TTC549 (cell line): ENCODE measurements around the gene FGL2.
"Not testable (repeated sequence)": the region's sequence is repeated elsewhere in the genome, so short reads cannot be mapped to it uniquely, and the experiment has no call there.

Experiments
- FAIRE-seq: peaks from 2 replicates; lab custom pipeline; 2012; peaks lifted over from hg19 to GRCh38; lab: Jason Lieb, UNC

FGL2 gene, protein sequence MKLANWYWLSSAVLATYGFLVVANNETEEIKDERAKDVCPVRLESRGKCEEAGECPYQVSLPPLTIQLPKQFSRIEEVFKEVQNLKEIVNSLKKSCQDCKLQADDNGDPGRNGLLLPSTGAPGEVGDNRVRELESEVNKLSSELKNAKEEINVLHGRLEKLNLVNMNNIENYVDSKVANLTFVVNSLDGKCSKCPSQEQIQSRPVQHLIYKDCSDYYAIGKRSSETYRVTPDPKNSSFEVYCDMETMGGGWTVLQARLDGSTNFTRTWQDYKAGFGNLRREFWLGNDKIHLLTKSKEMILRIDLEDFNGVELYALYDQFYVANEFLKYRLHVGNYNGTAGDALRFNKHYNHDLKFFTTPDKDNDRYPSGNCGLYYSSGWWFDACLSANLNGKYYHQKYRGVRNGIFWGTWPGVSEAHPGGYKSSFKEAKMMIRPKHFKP

DNA sequence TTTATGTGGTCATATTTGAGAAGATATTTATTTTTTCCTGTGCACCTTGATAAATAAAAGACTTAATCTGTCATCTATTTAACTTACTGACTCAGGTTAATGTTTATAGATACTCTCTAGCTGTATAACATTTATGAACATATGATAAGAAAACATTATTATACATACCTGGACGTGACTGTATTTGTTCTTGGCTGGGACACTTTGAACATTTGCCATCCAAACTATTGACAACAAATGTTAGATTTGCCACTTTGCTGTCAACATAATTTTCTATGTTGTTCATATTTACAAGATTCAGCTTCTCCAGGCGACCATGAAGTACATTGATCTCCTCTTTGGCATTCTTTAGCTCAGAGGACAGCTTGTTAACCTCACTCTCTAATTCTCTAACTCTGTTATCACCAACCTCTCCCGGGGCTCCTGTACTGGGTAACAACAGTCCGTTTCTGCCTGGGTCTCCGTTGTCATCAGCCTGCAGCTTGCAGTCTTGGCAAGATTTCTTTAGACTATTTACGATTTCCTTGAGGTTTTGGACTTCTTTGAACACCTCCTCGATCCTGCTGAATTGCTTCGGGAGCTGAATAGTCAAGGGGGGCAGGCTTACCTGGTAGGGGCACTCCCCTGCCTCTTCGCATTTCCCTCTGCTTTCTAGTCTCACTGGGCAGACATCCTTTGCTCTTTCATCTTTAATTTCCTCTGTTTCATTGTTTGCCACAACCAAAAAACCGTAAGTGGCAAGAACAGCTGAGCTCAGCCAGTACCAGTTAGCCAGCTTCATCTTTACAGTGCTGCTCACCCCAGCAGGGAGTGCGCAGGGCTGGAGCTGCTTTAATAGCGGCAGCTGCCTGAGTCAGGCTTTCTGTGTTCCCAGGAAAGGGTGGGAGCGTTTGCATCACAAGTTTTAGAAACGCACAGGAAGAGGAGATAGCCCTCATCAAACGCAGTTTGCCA lies at the start of gene FGL2:
Gene FGL2 (minus strand): TSS at position 807 of the 954 bp plus-strand sequence. CDS start 26 bp downstream, at position 781.
- no peak for FAIRE-seq

DNA sequence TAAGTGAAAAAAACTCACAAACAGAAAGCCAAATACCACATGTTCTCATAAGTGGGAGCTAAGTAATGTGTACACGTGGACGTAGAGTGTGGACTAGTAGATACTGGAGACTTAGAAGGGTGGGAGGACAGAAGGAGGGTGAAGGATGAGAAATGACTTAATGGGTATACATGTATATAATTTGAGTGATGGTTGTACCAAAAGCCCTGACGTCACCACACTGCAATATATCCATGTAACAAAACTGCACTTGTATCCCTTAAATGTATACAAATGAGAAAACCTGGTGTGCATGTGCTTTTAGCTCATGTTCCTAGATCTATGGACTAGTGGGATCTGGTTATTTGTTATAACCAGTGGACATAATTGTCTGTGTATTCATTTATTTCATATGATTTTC lies 48.5 kb upstream of the FGL2 start:
- FAIRE-seq = no peak

DNA sequence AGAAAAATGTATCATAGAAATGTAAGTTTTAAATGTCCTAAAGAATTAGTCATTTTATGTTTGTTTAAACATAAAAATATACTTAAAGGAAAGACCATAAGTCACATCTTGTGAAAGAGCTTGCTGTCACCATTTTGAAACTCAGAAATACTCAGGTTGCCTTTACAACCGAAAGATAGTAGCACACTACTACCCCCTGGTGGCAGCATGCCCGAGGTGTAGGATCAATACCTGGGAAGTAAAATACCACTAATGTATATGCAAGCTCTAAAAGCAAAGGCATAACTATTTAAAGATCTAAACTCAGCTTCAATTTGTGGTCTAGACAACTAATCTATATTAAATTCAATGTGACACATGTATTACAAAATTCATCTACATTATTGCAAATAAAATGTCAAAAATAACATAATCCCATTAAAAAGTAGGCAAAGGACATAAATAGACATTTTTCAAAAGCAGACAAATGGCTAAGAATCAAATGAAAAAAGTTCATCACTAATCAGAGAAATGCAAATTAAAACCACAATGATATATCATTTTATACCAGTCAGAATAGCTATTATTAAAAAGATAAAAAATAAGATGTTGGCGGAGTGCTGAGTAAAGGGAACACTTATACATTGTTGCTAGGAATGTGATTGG lies 47.7 kb upstream of the FGL2 start:
- FAIRE-seq = peak; percentile 84

DNA sequence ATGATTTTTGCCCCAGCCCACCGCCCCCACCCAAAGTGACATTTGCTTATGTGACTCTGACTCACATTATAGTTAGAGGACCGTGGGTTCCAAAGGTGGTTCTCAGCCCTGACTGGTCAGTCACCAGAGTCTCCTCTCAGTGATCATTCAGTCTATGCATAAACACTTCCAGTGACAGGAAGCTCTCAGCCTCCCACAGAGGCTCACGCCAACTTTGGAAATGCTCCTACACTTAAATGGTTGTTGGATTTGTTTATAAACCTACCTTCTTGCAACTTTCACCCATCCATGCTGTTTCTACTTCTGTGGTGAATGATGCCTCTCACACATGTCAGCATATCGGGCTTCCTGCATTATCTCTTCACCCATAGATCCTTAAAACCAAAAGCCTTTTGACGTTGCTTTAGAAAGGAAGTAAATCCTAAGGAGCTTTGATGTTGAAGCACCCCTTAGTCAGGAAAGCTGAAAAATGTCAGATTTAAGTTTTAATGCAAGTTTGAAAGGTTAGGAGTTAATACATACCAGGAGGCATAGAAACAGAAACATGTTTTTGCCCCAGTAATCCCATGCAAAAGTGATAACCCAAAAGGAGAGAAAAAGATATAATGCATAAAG lies 46.5 kb upstream of the FGL2 start:
- no peak for FAIRE-seq

DNA sequence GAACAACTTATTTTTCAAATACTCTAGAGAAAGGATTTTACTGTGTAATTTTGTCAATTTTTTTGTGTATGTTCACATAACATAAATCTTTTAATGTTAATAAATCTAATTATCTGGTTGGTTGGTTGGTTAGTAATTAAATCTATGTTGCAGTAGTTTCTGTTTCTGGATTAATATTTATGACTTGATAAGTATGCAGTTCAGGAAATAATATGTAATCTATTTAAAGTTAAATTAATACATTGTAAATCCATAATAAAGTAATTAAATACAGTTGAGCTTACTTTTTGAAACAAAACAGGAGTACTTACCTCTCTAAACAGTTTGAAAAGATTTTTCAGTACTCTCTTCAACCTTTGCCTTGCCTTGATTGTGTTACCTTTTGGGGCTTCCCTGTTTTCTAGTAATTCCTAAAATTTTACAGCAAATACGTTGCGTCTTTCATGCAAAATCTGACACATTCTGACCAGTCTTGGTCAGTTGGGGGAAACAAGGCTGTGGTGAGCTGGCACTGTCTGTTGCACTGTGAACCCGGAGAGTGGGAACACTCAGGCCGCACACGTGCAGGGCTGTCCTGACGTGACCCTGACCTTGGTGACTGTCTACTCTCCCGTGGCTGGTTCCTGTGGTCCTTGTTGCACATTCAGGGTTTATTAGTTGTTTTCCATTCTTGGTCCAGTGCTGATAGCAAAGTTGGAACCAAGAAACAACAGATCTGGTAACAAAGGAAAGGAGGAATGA lies 45.6 kb upstream of the FGL2 start:
- no peak for FAIRE-seq

DNA sequence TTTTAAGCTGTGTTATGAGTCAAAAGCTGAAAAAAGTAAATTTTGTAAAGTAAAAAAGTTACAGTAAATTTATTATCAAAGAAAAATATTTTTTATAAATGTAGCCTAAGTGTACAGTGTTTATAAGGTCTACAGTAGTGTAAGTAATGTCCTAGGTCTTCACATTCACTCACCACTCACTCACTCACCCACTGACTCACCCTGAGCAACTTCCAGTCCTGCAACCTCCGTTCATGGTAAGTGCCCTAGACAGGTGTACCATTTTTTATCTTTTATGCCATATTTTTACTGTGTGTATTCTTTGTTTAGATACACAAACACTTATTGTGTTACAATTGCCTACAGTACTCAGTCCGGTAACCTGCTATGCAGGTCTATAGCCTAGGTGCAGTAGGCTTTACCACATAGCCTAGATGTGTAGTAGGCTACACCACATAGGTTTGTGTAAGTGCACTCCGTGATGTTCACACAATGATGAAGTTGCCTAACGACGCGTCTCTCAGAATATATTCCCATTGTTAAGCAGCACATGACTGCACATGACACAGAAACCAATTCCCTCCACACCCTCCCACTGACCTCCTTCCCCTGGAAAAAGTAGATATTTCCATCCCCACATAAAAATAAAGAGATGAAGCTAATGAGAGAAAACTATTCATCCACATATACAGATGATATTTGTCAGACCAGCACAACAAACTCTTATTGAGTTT lies 44.8 kb upstream of the FGL2 start:
- no peak for FAIRE-seq

- no peak for FAIRE-seq
Measured at GRCh38 chr7:77242554-77242953, 42.9 kb upstream of the FGL2 start.

GRCh38 chr7:77242068-77242467 lies 42.4 kb upstream of the FGL2 start:
- FAIRE-seq = no peak

DNA sequence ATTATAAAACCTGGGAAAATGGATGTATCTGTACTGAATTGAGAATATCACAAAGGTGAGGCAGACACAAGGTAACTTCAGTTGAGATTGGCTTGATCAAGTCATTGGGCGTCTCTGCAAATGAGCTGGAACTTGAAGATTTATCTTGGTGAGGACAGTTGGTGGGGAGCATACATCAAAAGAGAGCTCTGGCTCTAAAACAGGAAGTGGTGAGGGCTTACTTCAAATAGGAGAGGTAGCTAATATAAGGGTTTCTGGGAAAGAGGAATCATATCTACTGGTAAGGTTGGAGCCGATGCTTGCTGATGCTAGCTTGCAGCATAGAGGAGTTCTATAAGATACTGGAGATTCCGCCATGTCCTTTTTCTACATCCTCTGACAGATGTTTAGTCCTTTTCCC lies 39.9 kb upstream of the FGL2 start:
- no peak for FAIRE-seq

GRCh38 chr7:77238703-77239136 lies 39.1 kb upstream of the FGL2 start:
- no peak for FAIRE-seq

DNA sequence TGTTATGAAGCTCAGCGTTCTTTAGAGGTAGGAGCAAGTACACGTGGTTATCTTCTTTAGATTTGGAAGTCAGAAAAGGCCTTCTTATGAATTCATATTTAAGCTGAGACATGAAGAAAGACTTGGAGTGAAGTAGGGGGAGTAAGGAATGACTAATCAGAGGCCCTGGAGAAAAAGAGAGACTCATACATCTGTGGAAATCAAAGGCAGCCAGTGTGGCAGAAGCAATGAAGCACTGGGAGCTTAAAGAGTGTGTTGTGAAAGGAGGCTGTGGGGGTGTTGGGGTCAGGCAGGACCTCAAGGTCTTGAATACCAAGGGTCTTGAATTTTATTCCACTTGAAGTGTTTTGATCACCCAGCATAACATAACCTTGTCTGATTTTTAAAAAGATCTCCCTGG lies 35.7 kb upstream of the FGL2 start:
- FAIRE-seq = no peak

DNA sequence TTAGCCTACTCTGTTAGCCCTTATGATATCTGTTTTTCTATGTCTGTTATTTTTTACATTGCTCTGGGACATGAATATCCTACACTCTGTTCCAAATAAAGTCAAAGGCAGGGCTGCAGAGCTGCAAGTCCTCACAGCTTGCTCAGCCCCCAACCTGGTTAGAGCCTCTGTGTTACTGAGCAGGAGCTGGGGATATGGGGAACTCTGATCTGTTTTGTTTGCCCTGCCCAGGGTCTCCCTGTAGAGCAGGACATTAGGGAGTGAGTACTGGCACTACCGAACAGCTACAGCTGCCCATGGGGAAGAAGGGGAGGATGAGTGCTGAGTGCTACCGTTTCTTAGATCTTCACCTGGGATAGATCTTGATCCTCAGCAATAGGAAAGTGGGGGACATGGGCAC lies 32.8 kb upstream of the FGL2 start:
- FAIRE-seq = no peak

- not testable (repeated sequence) for FAIRE-seq
Measured at GRCh38 chr7:77228795-77229194, 29.2 kb upstream of the FGL2 start.

- FAIRE-seq = no peak
Measured at GRCh38 chr7:77226357-77226839, 26.8 kb upstream of the FGL2 start.

- no peak for FAIRE-seq
Measured at GRCh38 chr7:77223261-77223660, 23.6 kb upstream of the FGL2 start.

- FAIRE-seq = no peak
Measured at GRCh38 chr7:77222819-77223218, 23.2 kb upstream of the FGL2 start.

GRCh38 chr7:77222065-77222464 lies 22.4 kb upstream of the FGL2 start:
- no peak for FAIRE-seq

GRCh38 chr7:77219701-77220331 lies 20.2 kb upstream of the FGL2 start:
- not testable (repeated sequence) for FAIRE-seq

DNA sequence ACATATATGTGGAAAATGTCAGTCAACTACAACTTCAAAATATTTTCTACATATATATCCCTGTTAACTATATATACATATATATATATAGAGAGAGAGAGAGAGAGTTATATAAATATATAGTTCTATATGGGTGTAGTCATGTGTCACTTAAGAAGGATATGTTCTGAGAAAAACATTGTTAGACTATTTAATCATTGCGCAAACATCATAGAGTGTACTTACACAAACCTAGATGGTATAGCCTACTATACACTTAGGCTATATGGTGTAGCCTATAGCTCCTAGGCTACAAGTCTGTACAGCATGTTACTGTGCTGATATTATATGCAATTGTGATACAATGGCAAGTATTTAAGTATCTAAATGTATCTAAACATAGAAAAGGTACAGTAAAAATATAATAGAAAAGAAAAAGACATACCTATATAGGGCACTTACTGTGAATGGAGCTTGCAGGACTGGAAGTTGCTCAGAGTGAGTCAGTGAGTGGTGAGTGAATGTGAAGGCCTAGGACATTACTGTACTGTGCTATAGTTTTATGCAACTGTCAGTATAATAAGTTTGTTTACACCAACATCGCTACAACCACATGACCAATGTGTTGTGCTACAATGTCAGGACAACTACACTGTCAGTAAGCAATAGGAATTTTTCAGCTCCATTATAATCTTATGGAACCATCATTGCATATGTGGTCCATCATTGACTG lies 18.0 kb upstream of the FGL2 start:
- no peak for FAIRE-seq
